Fibroblast of skin of right biceps (primary cell): ENCODE results near the gene TRIO.

Experiments
- DNase-seq: peaks from one replicate; pipeline ENCODE4 v3.0.0-alpha.2; 2013

TRIO gene

GRCh38 chr5:14305045-14305444, 161.9 kb downstream of the TRIO start:
- DNase-seq, result peak; percentile 71

- DNase-seq, result no peak
Observed at GRCh38 chr5:14306329-14306815, 163.2 kb downstream of the TRIO start.

GRCh38 chr5:14308384-14309154, 165.4 kb downstream of the TRIO start:
- DNase-seq, result no peak

- no peak for DNase-seq
Observed at GRCh38 chr5:14309199-14309598, 166.1 kb downstream of the TRIO start.

- DNase-seq, result no peak
Observed at GRCh38 chr5:14309878-14310531, 166.9 kb downstream of the TRIO start.

- DNase-seq, result no peak
Observed at GRCh38 chr5:14310901-14311300, 167.8 kb downstream of the TRIO start.

GRCh38 chr5:14313986-14314690, 171.0 kb downstream of the TRIO start:
- DNase-seq, result no peak

GRCh38 chr5:14316471-14316870, 173.3 kb downstream of the TRIO start:
- DNase-seq, result no peak

GRCh38 chr5:14319102-14319501, 176.0 kb downstream of the TRIO start:
- DNase-seq, result no peak

- DNase-seq, result peak; percentile 38
Observed at GRCh38 chr5:14321936-14322335, 178.8 kb downstream of the TRIO start.

GRCh38 chr5:14322437-14323187, 179.5 kb downstream of the TRIO start:
- no peak for DNase-seq

GRCh38 chr5:14323466-14323865, 180.3 kb downstream of the TRIO start:
- DNase-seq, result no peak

GRCh38 chr5:14325369-14325768, 182.2 kb downstream of the TRIO start:
- DNase-seq, result peak; percentile 18

- DNase-seq, result no peak
Observed at GRCh38 chr5:14326035-14326903, 183.1 kb downstream of the TRIO start.

- peak; percentile 26 for DNase-seq
Observed at GRCh38 chr5:14327624-14328023, 184.5 kb downstream of the TRIO start.

GRCh38 chr5:14328144-14328543, 185.0 kb downstream of the TRIO start:
- DNase-seq, result no peak

GRCh38 chr5:14330291-14330690, 187.1 kb downstream of the TRIO start:
- DNase-seq, result no peak

- no peak for DNase-seq
Observed at GRCh38 chr5:14330729-14331385, 187.7 kb downstream of the TRIO start.

GRCh38 chr5:14331386-14331781, 188.2 kb downstream of the TRIO start:
- peak; percentile 50 for DNase-seq

- DNase-seq, result no peak
Observed at GRCh38 chr5:14332038-14332631, 189.0 kb downstream of the TRIO start.

GRCh38 chr5:14332746-14333145, 189.6 kb downstream of the TRIO start:
- no peak for DNase-seq
